GM12878 (cell line): Measurements from ENCODE around the gene PTPN21. TPM values are rescaled to one million over a fixed set of nuclear protein-coding genes. Genes with fewer than 3 reads are reported as not detected.

Experiments used
- ATAC-seq: fragments of 200-7000 bp; cut with Tn5 transposase; 3 replicates; pipeline ENCODE4 v1.9.1; 2020; ENCODE audit warnings: mild to moderate bottlenecking, moderate library complexity
- BruUV-seq: library from RNA; stranded (reverse); fragments of 400-500 nt; replicated peaks from 2 replicates; lab custom pipeline; 2021; lab: Mats Ljungman, UMichigan
- CTCF ChIA-PET: fragments of 300-600 bp; sonication (Branson Sonifier 250); formaldehyde crosslinking; extraction: SDS; loops from one replicate; lab custom pipeline; 2021; ENCODE audit warnings: inconsistent platforms; lab: Yijun Ruan, JAX
- POLR2A ChIA-PET: fragments of 350-600 bp; formaldehyde crosslinking; extraction: SDS; loops from one replicate; lab custom pipeline; 2021; ENCODE audit warnings: inconsistent platforms; lab: Charles Lee
- RAD21 ChIA-PET: fragments of 300-600 bp; sonication (Branson Sonifier 250); formaldehyde crosslinking; loops from one replicate; lab custom pipeline; 2023; ENCODE audit warnings: antibody characterized with exemption; ENCODE audit not compliant: unreplicated experiment; lab: Charles Lee
- SMC1A ChIA-PET: fragments of 300-600 bp; sonication (Branson Sonifier 250); formaldehyde crosslinking; loops from one replicate; lab custom pipeline; 2023; ENCODE audit not compliant: unreplicated experiment, uncharacterized antibody; lab: Charles Lee
- DNase-seq: peaks from one replicate; pipeline ENCODE4 v3.0.0-alpha.2; 2011; ENCODE audit warnings: low read depth, low spot score
- FAIRE-seq: peaks from 3 replicates; lab custom pipeline; 2011; peaks lifted over from hg19 to GRCh38; lab: Jason Lieb, UNC
- H2AFZ ChIP-seq: 2 replicates; pipeline ENCODE4 v1.6.0; 2011; ENCODE audit warnings: low read depth, low read length, control low read depth; ENCODE audit not compliant: control insufficient read depth
- H3K27ac ChIP-seq: 2 replicates; pipeline ENCODE4 v1.5.1; 2011; ENCODE audit warnings: control low read depth; ENCODE audit not compliant: control insufficient read depth, insufficient read depth
- H3K27me3 ChIP-seq, 2 experiments: replicated peaks in 1 of 2; 2 replicates each; pipeline versions ENCODE4 v1.6.0 to v1.6.1; 2011; ENCODE audit warnings: low read length in 1 of 2; ENCODE audit not compliant: control insufficient read depth in 2 of 2, insufficient read depth in 2 of 2
- H3K36me3 ChIP-seq, 2 experiments: 2 replicates each; pipeline ENCODE4 v1.5.1; 2011; ENCODE audit warnings: low read length in 1 of 2; ENCODE audit not compliant: control insufficient read depth in 2 of 2, insufficient read depth in 2 of 2
- H3K4me1 ChIP-seq: 2 replicates; pipeline ENCODE4 v1.6.1; 2011; ENCODE audit warnings: mild to moderate bottlenecking, low read length, moderate library complexity, mixed read lengths; ENCODE audit not compliant: control insufficient read depth, insufficient read depth
- H3K4me2 ChIP-seq: 2 replicates; pipeline ENCODE4 v1.6.0; 2011; ENCODE audit warnings: control low read depth; ENCODE audit not compliant: control insufficient read depth, insufficient read depth
- H3K4me3 ChIP-seq: fragments of 200-600 bp; sonication (generic); 2 replicates; pipeline ENCODE4 v1.5.1; 2016
- H3K79me2 ChIP-seq: 2 replicates; pipeline ENCODE4 v1.6.0; 2011; ENCODE audit warnings: low read length; ENCODE audit not compliant: control insufficient read depth, insufficient read depth
- H3K9ac ChIP-seq: 2 replicates; pipeline ENCODE4 v1.8.0; 2011; ENCODE audit warnings: low read length, control low read depth, mixed read lengths; ENCODE audit not compliant: control insufficient read depth, insufficient read depth
- H3K9me3 ChIP-seq: replicated peaks from 3 replicates; pipeline ENCODE4 v1.5.1; 2011; ENCODE audit warnings: mild to moderate bottlenecking, low read length; ENCODE audit not compliant: control insufficient read depth, insufficient read depth
- H4K20me1 ChIP-seq: 2 replicates; pipeline ENCODE4 v1.6.0; 2011; ENCODE audit not compliant: control insufficient read depth, insufficient read depth
- ASH2L ChIP-seq: fragments of 300-600, 200-600 bp; sonication (generic); IDR thresholded peaks from 2 replicates; pipeline ENCODE4 v1.6.1; 2017; ENCODE audit warnings: low read depth, mild to moderate bottlenecking, borderline replicate concordance
- BRCA1 ChIP-seq: IDR thresholded peaks from 2 replicates; pipeline ENCODE4 v1.6.1; 2011; ENCODE audit warnings: low read depth, low read length, improper control_type of control experiment
- E2F8 ChIP-seq: fragments of 450-650 bp; IDR thresholded peaks from 2 replicates; pipeline ENCODE4 v1.6.1; 2018; ENCODE audit warnings: mild to moderate bottlenecking, low read depth, moderate library complexity; ENCODE audit not compliant: partially characterized antibody
- EZH2 ChIP-seq: IDR thresholded peaks from 2 replicates; pipeline ENCODE4 v1.6.1; 2012; ENCODE audit warnings: low read depth, mild to moderate bottlenecking, control low read depth, inconsistent platforms, low read length, borderline replicate concordance; ENCODE audit not compliant: control insufficient read depth
- FOS ChIP-seq: IDR thresholded peaks from 3 replicates; pipeline ENCODE4 v1.6.1; 2011; ENCODE audit warnings: borderline replicate concordance; ENCODE audit not compliant: insufficient read length; ENCODE audit errors: extremely low read depth
- HDAC6 ChIP-seq: fragments of 200-600 bp; sonication (generic); IDR thresholded peaks from one replicate; pipeline ENCODE4 v1.8.0; 2017; ENCODE audit warnings: antibody characterized with exemption; ENCODE audit not compliant: unreplicated experiment
- IKZF2 ChIP-seq, 2 experiments: fragments of 450-650 bp; IDR thresholded peaks; 2 replicates each; pipeline ENCODE4 v1.6.1; 2017; ENCODE audit warnings: mild to moderate bottlenecking in 2 of 2, moderate library complexity in 2 of 2
- IRF5 ChIP-seq: fragments of 450-650 bp; IDR thresholded peaks from 2 replicates; pipeline ENCODE4 v1.6.1; 2017; ENCODE audit warnings: borderline replicate concordance
- KLF5 ChIP-seq: fragments of 450-650 bp; IDR thresholded peaks from 2 replicates; pipeline ENCODE4 v1.6.1; 2014; ENCODE audit warnings: mild to moderate bottlenecking; ENCODE audit not compliant: partially characterized antibody
- PRDM15 ChIP-seq: fragments of 450-650 bp; formaldehyde crosslinking; IDR thresholded peaks from 2 replicates; pipeline ENCODE4 v1.4.0; 2020; ENCODE audit warnings: mild to moderate bottlenecking, moderate library complexity
- RFX5 ChIP-seq: IDR thresholded peaks from 2 replicates; pipeline ENCODE4 v1.6.1; 2011; ENCODE audit warnings: low read depth, low read length, improper control_type of control experiment
- SUZ12 ChIP-seq: fragments of 200-600 bp; sonication (generic); IDR thresholded peaks from one replicate; pipeline ENCODE4 v1.6.1; 2018; ENCODE audit warnings: antibody characterized with exemption, mild to moderate bottlenecking; ENCODE audit not compliant: unreplicated experiment
- USF2 ChIP-seq: IDR thresholded peaks from 2 replicates; pipeline ENCODE4 v1.6.1; 2011; ENCODE audit warnings: low read depth, low read length, improper control_type of control experiment, borderline replicate concordance
- WRNIP1 ChIP-seq: IDR thresholded peaks from 2 replicates; pipeline ENCODE4 v1.6.1; 2011; ENCODE audit warnings: low read depth, low read length, improper control_type of control experiment, borderline replicate concordance
- ZBED1 ChIP-seq: IDR thresholded peaks from 2 replicates; pipeline ENCODE4 v1.6.1; 2016; ENCODE audit warnings: borderline replicate concordance
- WGBS: methylation state at CpG from one replicate; pipeline ENCODE4 v1.1.6; 2016; ENCODE audit warnings: low lambda C conversion rate; ENCODE audit not compliant: insufficient replicate concordance, insufficient coverage; ENCODE audit errors: missing lambda C conversion rate; 5-methylcytosine and 5-hydroxymethylcytosine counted together
- in situ Hi-C: fragments of 300-500 bp; cut with MboI; formaldehyde crosslinking; loops from 9 replicates; pipeline ENCODE4 v1.14.3; 2018; ENCODE audit warnings: mixed read lengths
- intact Hi-C: fragments of 100-400 bp; cut with micrococcal nuclease; formaldehyde crosslinking; loops from one replicate; pipeline ENCODE4 v1.14.2; 2022; ENCODE audit not compliant: unreplicated experiment
- polyA plus RNA-seq, 11 experiments: library from polyadenylated mRNA; depleted of rRNA in 4 of 11; unstranded in 6 of 11; stranded (reverse) in 5 of 11; fragments of >200 nt; fragmentation: Nextera tagmentation in 4 of 11; fragmentation: Illumina TruSeq in 1 of 11; extraction: Ambion mirVana in 4 of 11; extraction: Trizol in 1 of 11; gene quantifications; 1 replicate in 1 of 11; 2 replicates in 10 of 11; pipeline versions ENCODE4 v1.2.1 to v1.2.3, GENCODE V29; 2011 to 2016; ENCODE audit warnings: inconsistent platforms in 2 of 11, missing spikeins in 2 of 11, low read depth in 1 of 11
- total RNA-seq, 4 experiments: library from RNA; depleted of rRNA in 3 of 4; stranded (reverse); fragments of >200 nt in 3 of 4; fragmentation: Illumina TruSeq in 1 of 4; extraction: Trizol in 1 of 4; gene quantifications; 2 replicates each; pipeline versions ENCODE4 v1.2.1 to v1.2.3, GENCODE V29; 2013 to 2021

Gene PTPN21
- total and polyA plus RNA-seq, 10 of the 15 experiments (the other 5 are each of a cell fraction or from before 2014, with no cell fraction given): 0.01 to 0.23 (median 0.04) TPM; not detected in 3

GRCh38 chr14:88422919-88423650 lies 131.7 kb downstream of the PTPN21 start:
- WGBS: 9% methylated on average over 3 of the region's 3 CpGs
- H3K4me2 ChIP-seq: no peak overlapping the region
- no TSS peak for BruUV-seq
- intact Hi-C loops: no loop called here
- ATAC-seq: no peak
- SMC1A ChIA-PET: no interaction called here
- no peak for FAIRE-seq
- no peaks in the 10 kb centered on the region; the same call in 2 of the 3 replicates for H3K9me3 ChIP-seq
- no peak overlapping the region for H3K27ac ChIP-seq
- H3K4me1 ChIP-seq: no peaks in the 10 kb centered on the region
- CTCF ChIA-PET: interaction anchor here (0.6 kb wide), 1 partner anchor 42 kb away, joined by 3 read pairs; no protein-coding TSS in a partner anchor
- POLR2A ChIA-PET: no interaction called here
- no peaks in the 10 kb centered on the region for H3K27me3 ChIP-seq
- no peak overlapping the region for H3K4me3 ChIP-seq
- H3K9ac ChIP-seq: no peak overlapping the region
- in situ Hi-C loops: no loop called here
- no peaks in the 10 kb centered on the region for H3K79me2 ChIP-seq
- DNase-seq: no peak
- H2AFZ ChIP-seq: no peak overlapping the region
- H3K36me3 ChIP-seq: no peaks in the 10 kb centered on the region
- H4K20me1 ChIP-seq: no peaks in the 10 kb centered on the region
- RAD21 ChIA-PET: no interaction called here
- TF ChIP-seq BRCA1 (no peak), KLF5 (no peak), IKZF2 (IDR thresholded peaks at IDR 0.05) (no peak), USF2 (no peak), RFX5 (no peak), PRDM15 (CRISPR knock-in tag) (no peak), ZBED1 (no peak), HDAC6 (no peak), SUZ12 (no peak), FOS (no peak), E2F8 (no peak), EZH2 (no peak), ASH2L (no peak), WRNIP1 (no peak), IRF5 (no peak)
